Breast epithelium (tissue), 4 donors: ENCODE results near the gene MDC1. TPM values are rescaled to one million over a fixed set of nuclear protein-coding genes. Genes with fewer than 3 reads are reported as not detected.
A peak's percentile ranks its signal among the peaks of the same experiment; 100 is the strongest.

Experiments used
- DNase-seq, 2 donors: peaks; one replicate each; pipeline ENCODE4 v3.0.0-alpha.2; 2019; ENCODE audit warnings: low spot score in 2 of 2
- H3K27ac ChIP-seq, 2 donors: fragments of 200-600 bp; sonication (generic) in 1 of 2; one replicate each; pipeline ENCODE4 v1.5.1; 2016 to 2019; ENCODE audit warnings: mild to moderate bottlenecking in 1 of 2
- H3K27me3 ChIP-seq, 2 donors: fragments of 200-600 bp; sonication (generic) in 1 of 2; one replicate each; pipeline versions ENCODE4 v1.5.1 to v1.6.0; 2017 to 2019; ENCODE audit warnings: control low read depth in 1 of 2, mild to moderate bottlenecking in 1 of 2
- H3K36me3 ChIP-seq: fragments of 200-600 bp; one replicate; pipeline ENCODE4 v1.5.1; 2019
- H3K4me1 ChIP-seq, 2 donors: fragments of 200-600 bp; sonication (generic); one replicate each; pipeline ENCODE4 v1.5.1; 2016 to 2019; ENCODE audit warnings: control low read depth in 1 of 2
- H3K4me3 ChIP-seq, 3 donors: fragments of 200-600 bp; sonication (generic); 1 replicate in 2 of 3; 2 replicates in 1 of 3; pipeline ENCODE4 v1.5.1; 2016 to 2019; ENCODE audit warnings: mild to moderate bottlenecking in 3 of 3, moderate library complexity in 2 of 3
- H3K9me3 ChIP-seq, 2 donors: fragments of 200-600 bp; sonication (generic) in 1 of 2; one replicate each; pipeline ENCODE4 v1.5.1; 2016 to 2019; ENCODE audit warnings: control low read depth in 1 of 2
- POLR2A ChIP-seq: fragments of 450-650 bp; IDR thresholded peaks from one replicate; pipeline ENCODE4 v1.6.1; 2016; ENCODE audit warnings: antibody characterized with exemption, mild to moderate bottlenecking, moderate library complexity
- POLR2AphosphoS5 ChIP-seq, 3 donors: sonication (generic); formaldehyde crosslinking; IDR thresholded peaks; one replicate each; pipeline ENCODE4 v1.6.1; 2017; ENCODE audit warnings: antibody characterized with exemption in 3 of 3
- intact Hi-C: fragments of 100-400 bp; cut with DNase I; formaldehyde crosslinking; loops from one replicate; pipeline ENCODE4 v1.15.1; 2023; ENCODE audit warnings: low total_unique reads
- total RNA-seq, 3 donors: library from RNA; depleted of rRNA; stranded (reverse); fragments of >200 nt; gene quantifications; one replicate each; pipeline ENCODE4 v1.1.0, GENCODE V29; 2016
- TF ChIP-seq, protein P1 (sequence below), 3 donors: fragments of 450-650 bp; IDR thresholded peaks; one replicate each; pipeline ENCODE4 v1.5.1; 2016 to 2017; ENCODE audit warnings: antibody characterized with exemption in 3 of 3, mild to moderate bottlenecking in 3 of 3, moderate library complexity in 3 of 3

The MDC1 gene
- total RNA-seq, 3 donors from 2014 or later: 8.5 to 14.9 (median 13.4) TPM

DNA sequence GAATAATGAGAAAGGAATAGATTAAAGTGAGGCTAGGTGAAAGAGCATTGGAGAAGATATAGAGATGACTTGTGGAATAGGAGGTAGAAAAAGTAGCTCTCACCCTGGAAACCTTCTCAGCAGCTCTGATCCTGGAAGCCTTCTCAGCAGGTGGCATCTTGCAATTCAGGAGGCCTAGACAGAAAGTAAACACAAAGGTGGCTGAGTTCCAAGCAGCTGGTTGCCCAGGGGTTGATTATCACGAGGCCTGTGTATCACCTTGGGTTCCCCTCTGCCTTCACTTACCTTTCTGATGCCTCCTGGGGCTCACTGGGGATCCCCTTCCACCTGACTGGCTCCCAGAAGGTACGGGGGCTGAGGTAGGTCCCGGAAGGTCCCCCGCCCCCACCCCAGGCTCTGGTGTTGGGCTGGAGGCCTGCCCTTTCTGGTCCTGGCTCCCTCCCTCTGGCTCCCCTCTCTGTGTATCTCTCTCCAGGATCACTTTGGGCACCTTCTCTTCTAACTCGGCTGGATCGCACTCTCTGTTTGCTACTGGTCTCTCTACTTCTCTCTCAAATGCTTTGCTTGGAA lies 9.7 kb downstream of the MDC1 start:
- no peaks in the 10 kb centered on the region for H3K36me3 ChIP-seq
- H3K4me1 ChIP-seq: no peaks in the 10 kb centered on the region
- no peaks in the 10 kb centered on the region for H3K9me3 ChIP-seq
- H3K27me3 ChIP-seq: no peaks in the 10 kb centered on the region
- no peak overlapping the region for H3K27ac ChIP-seq
- no peak overlapping the region for H3K4me3 ChIP-seq
- intact Hi-C loops: no loop called here
- no peak for TF ChIP-seq POLR2AphosphoS5 (IDR thresholded peaks at IDR 0.05)
- no peak for TF ChIP-seq POLR2A
- DNase-seq: no peak

DNA sequence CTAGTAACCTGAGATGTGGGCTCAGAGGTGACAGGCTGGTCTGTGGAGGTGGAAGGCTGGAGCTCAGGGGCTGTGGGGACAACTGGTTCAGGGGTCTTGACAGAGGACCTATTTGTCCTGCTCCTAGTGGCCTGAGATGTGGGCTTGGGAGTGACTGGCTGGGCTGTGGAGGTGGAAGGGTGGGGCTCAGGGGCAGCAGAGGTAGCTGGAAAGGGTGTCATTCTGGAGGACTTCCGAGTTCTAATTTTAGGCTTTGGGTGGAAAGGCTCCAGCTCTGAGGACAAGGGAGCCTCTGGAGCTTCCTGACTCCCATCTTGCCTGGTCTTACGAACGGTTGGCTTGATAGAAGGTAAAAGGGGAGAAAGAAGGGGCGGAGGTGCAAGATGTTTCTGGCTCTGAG lies 11.5 kb downstream of the MDC1 start:
- Histone ChIP-seq H3K36me3 (no peaks in the 10 kb centered on the region), H3K27ac (no peak overlapping the region), H3K27me3 (no peaks in the 10 kb centered on the region), H3K9me3 (no peaks in the 10 kb centered on the region), H3K4me3 (no peak overlapping the region), H3K4me1 (no peaks in the 10 kb centered on the region)
- intact Hi-C loops: no loop called here
- TF ChIP-seq POLR2AphosphoS5 (IDR thresholded peaks at IDR 0.05): no peak
- TF ChIP-seq POLR2A: no peak
- TF ChIP-seq, protein P1, sequence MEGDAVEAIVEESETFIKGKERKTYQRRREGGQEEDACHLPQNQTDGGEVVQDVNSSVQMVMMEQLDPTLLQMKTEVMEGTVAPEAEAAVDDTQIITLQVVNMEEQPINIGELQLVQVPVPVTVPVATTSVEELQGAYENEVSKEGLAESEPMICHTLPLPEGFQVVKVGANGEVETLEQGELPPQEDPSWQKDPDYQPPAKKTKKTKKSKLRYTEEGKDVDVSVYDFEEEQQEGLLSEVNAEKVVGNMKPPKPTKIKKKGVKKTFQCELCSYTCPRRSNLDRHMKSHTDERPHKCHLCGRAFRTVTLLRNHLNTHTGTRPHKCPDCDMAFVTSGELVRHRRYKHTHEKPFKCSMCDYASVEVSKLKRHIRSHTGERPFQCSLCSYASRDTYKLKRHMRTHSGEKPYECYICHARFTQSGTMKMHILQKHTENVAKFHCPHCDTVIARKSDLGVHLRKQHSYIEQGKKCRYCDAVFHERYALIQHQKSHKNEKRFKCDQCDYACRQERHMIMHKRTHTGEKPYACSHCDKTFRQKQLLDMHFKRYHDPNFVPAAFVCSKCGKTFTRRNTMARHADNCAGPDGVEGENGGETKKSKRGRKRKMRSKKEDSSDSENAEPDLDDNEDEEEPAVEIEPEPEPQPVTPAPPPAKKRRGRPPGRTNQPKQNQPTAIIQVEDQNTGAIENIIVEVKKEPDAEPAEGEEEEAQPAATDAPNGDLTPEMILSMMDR (IDR thresholded peaks at IDR 0.05): no peak
- DNase-seq: no peak

DNA sequence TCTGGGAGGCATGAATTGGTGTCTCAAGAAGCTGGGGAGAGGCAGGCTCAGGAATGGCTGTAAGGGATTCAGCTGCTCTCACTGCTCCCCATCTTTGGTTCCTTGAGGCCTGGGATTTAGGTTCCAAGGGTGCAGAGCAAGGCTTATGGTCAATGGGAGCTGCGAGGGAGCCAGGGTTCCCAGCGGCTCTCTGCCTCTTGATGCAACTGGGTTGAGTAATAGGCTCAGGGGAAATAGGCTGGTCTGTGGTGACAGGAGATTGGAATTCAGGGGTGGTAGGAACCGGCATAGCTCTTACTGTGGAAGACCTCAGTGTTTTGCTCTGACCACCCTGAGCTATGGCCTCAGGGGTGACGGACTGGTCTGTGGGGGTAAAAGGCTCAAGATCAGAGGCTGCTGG lies 13.3 kb downstream of the MDC1 start:
- Histone ChIP-seq H3K27me3 (no peaks in the 10 kb centered on the region), H3K27ac (no peak overlapping the region), H3K4me3 (no peak overlapping the region), H3K36me3 (no peaks in the 10 kb centered on the region), H3K9me3 (no peaks in the 10 kb centered on the region), H3K4me1 (no peaks in the 10 kb centered on the region)
- TF ChIP-seq POLR2AphosphoS5 (IDR thresholded peaks at IDR 0.05) (no peak), POLR2A (no peak)
- TF ChIP-seq, protein P1 (IDR thresholded peaks at IDR 0.05): no peak
- intact Hi-C loops: no loop called here
- no peak for DNase-seq

DNA sequence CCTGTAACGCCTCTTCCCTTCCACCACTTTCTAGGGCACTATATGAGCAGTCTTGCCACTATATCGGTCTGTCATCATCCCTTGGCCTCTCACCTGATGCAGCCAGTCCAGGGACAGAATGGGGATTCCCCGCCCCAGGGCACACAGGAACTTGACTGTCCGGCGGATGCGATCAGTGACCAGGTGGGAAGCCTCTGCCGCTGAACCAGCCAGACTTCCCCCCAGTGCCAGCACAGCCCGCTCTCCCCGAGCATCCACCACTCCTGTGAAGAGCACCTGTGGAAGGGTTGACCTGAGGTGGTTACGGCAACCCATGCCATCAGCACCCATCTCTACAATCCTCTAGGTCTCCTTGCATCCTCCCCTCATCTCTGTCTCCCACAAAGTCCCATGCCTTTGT lies 14.1 kb downstream of the MDC1 start:
- no peaks in the 10 kb centered on the region for H3K27me3 ChIP-seq
- H3K4me1 ChIP-seq: no peaks in the 10 kb centered on the region
- no peaks in the 10 kb centered on the region for H3K9me3 ChIP-seq
- H3K36me3 ChIP-seq: no peaks in the 10 kb centered on the region
- intact Hi-C loops: no loop called here
- no peak overlapping the region for H3K4me3 ChIP-seq
- no peak overlapping the region for H3K27ac ChIP-seq
- no peak for DNase-seq
- TF ChIP-seq, protein P1 (IDR thresholded peaks at IDR 0.05): no peak
- no peak for TF ChIP-seq POLR2A
- no peak for TF ChIP-seq POLR2AphosphoS5 (IDR thresholded peaks at IDR 0.05)

DNA sequence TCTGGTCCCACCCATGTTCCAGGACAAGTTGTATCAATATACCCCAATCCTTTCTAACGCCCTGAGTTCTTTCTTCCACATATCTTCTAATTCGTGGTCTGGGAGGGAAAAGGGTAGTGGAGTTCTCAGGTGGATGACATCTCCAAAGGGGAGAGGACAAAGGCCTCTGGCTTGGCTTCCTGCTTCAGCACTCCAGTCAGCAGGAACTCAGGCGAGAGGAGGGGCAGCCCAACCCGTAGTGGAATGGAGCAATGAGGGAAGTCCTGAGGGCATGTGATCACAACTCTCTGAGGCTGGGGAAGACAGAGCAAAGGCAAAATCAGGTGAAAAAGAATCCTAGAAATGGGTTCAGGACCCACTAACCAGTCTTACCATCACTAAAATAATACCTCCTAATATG lies 16.7 kb downstream of the MDC1 start:
- H3K4me3 ChIP-seq: no peak overlapping the region
- H3K27me3 ChIP-seq: no peaks in the 10 kb centered on the region
- H3K9me3 ChIP-seq: no peaks in the 10 kb centered on the region
- H3K36me3 ChIP-seq: no peaks in the 10 kb centered on the region
- intact Hi-C loops: no loop called here
- TF ChIP-seq POLR2A (no peak), POLR2AphosphoS5 (IDR thresholded peaks at IDR 0.05) (no peak)
- TF ChIP-seq, protein P1 (IDR thresholded peaks at IDR 0.05): no peak
- no peak for DNase-seq
- no peak overlapping the region for H3K27ac ChIP-seq
- H3K4me1 ChIP-seq: no peaks in the 10 kb centered on the region

DNA sequence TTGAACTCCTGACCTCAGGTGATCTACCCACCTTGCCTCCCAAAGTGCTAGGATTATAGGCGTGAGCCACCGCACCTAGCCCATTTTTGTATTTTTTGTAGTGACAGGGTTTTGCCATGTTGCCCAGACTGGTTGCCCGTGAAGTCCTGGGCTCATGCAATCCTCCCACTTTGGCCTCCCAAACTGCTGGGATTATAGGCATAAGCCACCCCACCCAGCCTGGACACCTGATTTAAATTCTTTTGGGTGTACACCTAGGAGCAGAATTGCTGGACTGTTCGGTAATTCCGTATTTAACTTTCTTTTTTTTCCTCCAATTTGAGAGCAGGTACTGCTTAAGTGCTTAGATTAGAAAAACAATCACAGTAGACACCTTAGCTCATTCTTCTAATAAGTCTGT lies 20.6 kb downstream of the MDC1 start:
- DNase-seq: no peak
- intact Hi-C loops: no loop called here
- Histone ChIP-seq H3K4me1 (no peaks in the 10 kb centered on the region), H3K4me3 (no peak overlapping the region), H3K27ac (peak overlapping the region in 1 of 2 donors; percentile 73), H3K9me3 (no peaks in the 10 kb centered on the region), H3K27me3 (no peaks in the 10 kb centered on the region), H3K36me3 (no peaks in the 10 kb centered on the region)
- TF ChIP-seq POLR2AphosphoS5 (IDR thresholded peaks at IDR 0.05) (no peak), POLR2A (no peak)
- TF ChIP-seq, protein P1 (IDR thresholded peaks at IDR 0.05): no peak
